CD4-positive, alpha-beta T cell treated with Interferon alpha-2 for 1 hour (primary cell): ENCODE measurements around the gene GLIS1.

Experiments
- DNase-seq, 2 donors: peaks; one replicate each; pipeline ENCODE4 v3.0.0-alpha.2; 2020 to 2022

Gene GLIS1

DNA sequence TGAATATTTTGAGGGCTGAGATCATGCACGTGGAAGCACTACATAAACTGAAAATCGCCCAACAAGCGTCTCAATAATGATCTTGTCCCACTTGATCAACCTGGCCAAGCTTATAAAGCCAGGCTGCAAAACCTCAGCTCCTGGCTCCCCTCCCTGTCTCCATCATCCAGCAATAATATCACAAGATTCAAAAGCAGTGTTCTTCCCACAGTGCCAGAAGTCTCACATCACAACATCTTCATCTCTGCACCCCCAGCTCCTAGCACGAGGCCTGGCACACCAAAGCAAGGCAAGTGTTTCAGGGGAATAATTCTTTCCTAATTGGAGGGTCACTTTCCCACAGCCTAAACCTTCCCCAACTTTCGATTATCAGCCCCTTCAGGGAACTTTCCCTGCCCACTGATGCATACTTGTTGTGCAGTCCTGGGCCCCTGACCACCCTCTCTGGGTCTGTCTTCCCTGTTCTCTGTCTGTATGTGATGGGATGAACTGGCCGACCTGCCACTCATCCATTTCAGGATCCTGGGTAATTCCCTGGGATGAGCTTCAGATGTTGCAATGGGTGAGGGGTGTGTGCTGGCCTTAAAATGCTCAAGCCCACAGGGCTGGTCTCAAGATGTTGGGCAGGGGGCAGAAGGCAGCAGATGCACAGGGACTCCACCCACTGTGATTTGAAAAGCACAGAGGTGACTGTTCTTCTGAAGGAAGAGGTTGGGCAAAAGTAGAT is 150.7 kb downstream of the GLIS1 start:
- no peak for DNase-seq

DNA sequence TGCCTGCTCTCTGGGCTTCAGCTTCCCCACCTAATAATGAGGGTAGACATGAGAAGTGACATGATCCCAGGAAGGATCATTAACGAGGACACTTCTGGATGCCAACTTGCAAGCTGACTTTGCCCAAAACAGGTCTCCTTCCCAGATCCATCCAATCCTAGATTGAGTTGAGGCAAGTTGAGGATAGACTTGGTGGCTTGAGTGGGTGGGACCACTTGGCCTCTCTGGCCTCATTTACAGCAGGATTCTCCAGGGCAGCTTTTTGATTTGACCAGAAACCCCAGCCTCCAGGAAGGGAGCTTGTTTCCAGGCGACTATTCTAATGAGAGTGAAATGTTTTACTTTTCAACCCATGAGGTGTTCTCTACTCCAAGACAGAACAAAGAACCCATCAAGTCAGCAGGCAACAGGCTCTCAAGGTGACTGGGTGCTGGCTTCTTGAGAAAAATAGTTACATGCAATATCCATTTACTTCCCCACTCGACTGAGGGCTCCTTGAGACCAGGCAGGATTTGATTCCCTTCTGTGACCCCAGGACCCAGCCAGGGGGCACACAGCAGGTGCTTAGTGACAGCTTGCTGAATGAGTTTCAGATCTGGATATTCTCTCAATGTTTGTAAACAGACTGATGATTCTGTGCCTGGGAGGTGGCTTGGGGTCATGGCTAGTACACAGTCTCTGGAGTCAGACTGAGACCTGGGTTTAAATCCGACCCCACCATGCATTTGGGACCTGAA is 151.5 kb downstream of the GLIS1 start:
- DNase-seq, result no peak

DNA sequence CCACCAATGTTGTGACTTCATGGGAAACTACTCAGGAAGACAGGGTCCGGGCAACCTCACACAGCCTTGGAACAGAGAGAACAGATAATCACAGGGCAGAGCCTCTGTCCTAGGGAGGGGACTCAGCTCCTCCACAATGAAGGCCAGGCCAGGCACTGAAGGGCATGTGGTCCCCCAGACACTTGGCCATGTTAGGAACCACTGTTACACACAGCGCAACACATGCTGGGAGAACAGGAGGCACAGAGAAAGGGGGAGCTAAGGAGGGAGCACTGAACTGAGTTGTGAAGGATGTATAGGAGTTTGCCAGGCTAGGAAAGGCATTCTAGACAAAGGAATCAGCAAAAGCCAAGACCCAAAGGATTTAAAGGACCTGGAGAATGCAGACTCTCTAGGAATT is 152.2 kb downstream of the GLIS1 start:
- no peak for DNase-seq

DNA sequence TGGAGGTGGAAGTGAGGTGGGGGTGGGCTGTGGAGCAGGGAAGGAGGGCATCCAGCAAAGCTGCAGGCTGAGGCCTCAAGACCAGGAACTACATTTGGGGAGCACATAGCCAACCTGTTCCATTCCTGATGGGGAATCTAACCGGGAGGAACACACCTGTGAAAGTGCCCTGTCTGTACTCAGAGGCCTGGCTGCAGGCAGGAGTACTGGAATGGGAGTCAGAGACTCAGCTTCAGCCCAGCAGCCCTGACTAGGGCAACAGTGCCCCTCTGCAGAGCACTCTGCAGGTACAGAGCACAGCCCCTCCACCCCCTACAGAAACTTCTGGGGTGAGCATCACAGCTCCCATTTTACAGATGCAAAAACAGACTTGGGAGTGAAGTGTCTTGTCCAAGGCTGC is 153.4 kb downstream of the GLIS1 start:
- no peak for DNase-seq

DNA sequence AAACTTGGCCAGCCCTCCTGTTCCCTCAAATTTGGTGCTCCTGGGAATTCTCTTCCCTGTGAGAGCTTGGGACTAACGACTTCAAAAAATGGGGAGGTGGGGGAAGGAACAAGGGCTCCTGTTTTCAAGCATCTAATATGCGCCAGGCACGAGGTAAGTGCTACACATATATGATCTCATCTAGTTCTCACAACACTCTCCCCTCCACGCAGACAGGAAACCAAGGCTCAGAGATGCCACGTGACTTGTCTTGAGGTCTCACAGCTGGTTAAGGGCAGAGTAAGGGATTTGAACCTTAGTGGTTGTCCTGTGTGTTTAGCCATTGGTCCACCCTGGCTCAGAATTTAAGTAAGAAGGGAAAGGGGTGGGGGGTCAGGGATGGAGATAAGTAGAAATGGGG is 153.8 kb downstream of the GLIS1 start:
- peak; percentile 53 to 64 for DNase-seq

DNA sequence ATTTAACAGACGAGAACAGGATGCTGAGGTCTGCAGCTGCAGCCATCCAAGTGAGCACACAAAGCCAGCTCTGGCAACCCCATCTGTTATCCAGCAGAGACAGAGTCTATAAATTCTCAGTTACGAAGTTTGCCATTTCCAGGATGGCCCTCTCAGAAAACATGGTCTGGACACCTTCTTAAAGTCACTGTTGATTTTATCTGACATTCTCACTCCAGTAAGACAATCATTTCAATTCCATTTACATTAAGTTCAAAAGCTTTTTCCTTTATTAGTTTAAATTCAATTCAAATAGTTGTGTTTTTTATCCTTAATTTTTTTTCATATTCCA is 154.2 kb downstream of the GLIS1 start:
- no peak for DNase-seq

DNA sequence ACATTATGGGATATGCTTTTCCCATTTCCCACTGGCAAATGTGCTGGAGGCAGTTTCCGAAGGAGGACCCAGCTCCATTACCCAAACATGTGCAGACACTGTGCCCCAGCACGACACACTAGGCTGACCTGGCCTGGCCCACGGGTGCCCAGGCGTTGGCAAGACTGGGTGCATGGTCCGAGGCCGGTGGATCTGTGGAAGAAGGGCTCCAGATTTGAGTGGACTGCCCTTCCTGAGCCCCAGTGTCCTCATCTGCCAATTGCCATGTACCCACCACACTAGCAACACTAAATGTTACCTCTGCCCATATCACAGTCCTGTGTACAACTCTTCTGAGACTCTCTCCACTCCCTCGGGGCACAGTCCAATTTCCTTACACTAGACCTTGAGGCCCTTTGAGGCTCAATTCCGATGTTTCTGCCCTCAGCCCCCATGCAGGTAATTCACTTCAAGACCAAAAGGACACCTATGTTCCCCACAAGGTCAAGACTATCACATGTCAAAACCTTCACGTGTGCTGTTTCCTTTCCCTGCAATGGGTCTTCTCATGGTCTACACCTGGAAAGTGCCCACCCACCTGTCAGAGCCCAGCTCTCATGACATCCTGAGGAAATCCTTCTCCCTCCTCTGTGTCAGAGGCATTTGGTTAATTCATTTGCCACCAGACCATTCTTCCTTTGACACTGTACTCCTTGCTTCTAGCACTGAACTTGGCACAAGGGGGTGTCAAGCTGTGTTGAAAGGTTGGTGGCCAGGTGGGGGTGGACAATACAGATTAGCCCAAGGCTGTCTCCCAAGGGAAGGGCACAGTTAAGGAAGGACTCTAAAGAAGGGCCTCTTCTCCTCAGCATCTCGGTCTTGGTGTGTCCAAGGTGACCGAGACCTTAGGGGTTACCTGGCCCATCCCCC is 154.8 kb downstream of the GLIS1 start:
- no peak for DNase-seq

DNA sequence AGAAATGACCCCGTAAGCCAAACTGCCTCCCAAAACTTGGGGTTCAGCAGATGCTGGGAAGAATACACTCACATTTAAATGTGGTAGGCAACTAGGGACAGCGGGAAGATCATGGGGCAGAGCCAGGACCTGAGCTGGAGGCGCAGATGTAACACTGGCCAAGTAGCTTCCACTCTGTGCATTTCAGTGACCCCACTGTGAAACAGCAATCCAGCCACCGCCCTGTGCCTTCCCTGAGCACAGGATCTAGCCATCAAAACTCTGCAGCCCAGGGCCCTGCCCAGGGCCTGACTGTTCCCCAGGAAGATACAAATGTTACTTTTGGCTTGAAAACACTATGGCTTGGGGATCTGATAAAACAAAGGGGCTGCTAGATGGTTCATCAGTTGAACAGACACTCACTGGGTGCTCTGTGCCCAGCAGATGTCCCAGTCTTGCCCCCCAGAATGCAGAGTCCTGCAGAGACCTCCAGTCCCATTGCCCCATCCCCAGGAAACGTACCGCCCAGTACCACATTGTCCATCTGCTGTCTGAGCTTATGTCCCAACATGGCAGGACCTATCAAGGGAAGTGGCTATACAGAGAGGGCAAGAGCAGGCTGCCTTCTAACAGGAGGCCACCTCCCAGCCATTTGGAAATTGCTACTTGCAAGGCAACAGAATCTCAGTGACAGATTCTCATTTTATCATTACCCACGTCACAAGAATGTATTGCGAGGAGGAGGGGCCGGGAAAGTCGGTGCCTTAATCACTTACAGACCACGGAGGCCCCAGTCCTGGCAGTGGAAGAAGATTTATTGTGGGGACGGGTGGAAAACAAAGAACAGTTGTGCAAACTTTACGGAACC is 155.7 kb downstream of the GLIS1 start:
- DNase-seq, result no peak

DNA sequence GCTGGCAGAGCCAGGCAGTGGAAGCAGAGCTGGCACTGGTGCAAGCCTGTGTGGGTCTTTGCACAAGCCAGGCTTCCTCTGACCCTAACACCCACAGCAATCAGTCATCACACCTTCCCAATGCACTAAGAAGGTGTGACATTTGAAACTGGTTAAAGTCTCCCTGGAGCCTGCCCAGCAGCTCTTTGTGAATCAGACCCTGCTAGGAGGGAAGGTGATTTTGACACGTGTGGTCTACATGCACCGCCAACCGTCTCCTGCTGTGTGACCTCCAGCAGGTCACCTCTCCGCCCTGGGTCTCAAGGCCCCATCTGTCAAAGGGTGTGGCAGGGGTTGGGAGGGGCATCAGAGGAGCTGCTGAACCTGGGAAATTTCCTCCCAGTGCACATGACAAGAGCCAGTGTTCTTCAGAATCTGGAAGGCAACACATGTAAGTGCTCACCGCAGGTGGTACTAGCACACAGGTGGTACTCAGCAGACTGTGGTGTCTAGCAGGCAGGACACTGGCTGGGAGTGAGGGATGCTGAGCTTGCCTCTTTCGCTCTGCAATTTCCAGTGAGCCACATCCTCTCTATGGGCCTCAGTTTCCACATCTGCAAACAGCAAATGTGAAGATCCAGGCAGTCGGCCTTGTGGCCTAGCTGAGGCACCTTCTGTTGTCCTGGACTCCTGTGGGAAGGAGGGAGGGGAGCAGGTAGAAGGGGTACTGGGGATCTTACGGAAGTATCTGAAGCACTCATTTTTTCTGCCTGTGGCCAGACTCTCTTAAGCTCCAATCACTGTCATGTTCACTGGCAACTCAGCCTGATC is 156.5 kb downstream of the GLIS1 start:
- peak; percentile 12 to 44 for DNase-seq

DNA sequence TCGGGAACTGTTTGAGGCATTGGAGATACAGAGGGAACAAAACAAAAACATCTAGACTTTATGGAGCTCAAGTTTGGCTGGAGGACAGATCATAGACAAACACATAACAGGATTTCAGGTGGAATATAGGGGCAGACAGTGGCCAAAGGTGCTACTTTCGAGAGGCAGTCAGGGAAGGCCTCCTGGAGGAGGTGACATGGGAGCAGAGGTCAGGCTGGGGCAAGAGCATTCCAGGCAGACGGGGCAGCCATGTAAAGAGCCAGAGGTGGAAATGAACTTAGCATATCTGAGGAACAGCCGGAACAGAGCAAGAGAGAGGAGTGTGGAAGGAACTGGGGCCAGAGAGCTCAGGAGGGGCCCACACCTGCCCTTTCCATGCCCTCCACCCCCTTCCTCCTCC is 157.5 kb downstream of the GLIS1 start:
- DNase-seq, result no peak

DNA sequence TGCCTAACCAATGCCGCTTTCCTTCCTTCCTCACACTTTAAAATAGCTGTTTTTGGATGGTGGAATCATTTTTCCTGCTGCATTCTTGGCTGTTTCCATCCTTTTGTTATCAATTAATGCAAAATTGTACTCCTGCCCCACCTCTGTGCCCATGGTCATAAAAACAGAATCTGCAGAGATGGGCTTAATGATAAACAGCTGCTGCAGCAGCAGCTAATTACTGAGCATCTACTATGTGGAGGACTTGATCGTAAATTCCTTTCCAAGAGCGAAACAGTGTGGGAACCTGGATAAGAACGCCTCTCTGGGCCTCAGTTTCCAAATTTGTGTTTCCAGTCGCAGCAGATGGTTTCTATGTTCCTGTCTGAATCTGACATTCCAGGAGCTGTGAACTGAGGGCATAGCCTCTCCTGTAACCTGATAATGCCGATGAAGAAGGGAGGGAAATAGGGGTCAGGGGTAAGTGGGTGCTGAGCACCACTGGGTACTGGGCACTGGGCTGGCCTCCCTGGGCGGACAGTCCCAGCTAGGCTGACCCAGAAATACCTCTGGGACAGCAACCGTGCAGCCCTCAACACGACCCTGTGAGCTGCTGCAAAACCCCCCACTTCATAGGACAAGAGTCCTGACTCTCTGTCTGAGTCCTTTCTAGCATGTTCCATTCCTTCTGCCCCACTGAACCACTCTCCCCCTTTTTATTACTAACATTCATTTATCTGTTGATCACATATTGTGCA is 158.1 kb downstream of the GLIS1 start:
- DNase-seq, result no peak

DNA sequence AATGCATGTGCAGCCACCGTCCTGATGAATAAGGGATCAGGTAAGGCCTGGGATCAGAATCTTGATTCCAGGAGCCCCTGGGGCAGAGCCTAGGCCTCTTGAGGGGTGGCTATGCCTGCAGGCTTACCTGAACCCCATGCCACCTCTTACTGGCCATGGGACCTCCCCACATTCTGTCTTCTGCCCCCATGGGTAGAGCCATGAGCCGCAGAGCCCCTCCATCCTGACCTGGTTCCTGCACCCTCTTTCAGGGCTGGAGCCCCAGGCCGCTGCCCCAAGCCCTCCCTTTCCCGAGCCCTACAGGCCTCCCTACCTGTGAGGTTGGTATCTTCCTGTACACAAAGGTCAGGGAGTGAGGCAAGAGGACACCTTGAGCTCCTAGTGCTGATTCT is 159.0 kb downstream of the GLIS1 start:
- DNase-seq, result no peak

DNA sequence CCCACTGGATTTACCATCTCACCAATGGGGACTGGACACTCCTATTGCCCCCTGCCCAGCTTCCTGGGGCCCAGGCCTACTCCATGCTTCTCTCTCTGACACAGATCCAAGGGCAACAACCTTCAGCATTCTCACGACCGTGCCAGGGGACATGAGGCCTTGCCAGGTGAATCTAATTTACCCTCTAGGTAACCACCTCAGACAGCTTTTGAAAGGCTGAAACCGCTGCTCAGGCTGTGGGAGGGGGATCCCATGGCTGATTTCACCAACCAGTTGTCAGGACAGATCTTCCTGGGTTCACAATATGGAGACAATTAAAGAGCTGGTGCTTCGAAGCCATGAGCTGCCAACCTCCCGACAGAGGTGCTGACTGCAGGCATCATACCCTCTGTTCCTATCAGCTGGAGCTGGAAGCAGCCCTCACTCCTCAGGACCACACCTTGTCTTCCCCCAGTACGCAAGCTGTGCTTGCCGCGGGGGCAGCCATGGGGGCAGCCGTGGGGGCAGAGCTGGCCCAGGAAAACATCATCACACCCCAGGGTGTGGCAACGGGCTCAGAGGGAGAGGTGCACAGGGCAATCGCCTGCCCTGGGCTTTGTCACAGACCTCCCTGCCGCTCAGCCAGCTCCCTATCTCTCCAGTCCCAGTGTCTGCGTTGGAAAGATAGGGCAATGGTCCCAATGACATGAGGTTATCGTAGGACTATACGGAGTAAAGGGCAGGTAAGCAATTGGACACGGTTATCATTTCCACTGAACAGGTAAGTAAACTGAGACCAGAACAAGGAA is 159.5 kb downstream of the GLIS1 start:
- no peak for DNase-seq

DNA sequence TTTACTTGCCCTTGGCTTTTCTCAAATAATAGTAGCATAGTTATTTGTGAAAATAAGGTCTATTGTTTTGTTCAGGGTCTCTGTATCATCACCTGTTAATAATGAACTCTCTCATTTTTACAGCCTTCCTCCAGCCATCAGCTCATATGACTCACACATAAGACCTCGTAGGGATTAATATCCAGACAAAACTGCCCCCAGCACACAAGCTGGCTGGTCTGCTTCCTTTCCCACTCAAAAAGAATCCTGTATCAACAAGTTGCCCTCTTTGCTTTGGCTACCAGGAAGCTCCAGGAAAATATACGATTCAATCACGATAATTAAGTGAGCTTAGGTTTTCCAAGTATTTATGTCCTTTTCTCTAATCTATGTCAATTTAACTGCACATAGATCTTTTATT is 160.6 kb downstream of the GLIS1 start:
- no peak for DNase-seq

DNA sequence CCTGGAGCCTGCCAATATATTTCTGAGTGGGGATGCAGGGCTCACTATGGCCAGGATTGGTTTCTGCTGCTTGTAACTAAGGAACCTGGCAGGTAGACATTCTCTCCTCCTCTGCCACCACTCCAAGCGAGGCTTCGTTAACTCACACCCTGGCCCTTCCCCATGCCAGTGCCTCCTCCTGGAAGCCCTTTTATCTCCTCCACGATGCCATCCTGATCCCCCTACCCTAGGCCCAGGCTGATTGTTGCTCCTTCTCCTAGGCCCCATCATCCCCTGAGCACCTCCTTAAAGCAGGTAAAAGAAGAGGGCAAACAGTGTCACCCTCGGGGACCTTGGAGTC is 161.2 kb downstream of the GLIS1 start:
- DNase-seq, result no peak

DNA sequence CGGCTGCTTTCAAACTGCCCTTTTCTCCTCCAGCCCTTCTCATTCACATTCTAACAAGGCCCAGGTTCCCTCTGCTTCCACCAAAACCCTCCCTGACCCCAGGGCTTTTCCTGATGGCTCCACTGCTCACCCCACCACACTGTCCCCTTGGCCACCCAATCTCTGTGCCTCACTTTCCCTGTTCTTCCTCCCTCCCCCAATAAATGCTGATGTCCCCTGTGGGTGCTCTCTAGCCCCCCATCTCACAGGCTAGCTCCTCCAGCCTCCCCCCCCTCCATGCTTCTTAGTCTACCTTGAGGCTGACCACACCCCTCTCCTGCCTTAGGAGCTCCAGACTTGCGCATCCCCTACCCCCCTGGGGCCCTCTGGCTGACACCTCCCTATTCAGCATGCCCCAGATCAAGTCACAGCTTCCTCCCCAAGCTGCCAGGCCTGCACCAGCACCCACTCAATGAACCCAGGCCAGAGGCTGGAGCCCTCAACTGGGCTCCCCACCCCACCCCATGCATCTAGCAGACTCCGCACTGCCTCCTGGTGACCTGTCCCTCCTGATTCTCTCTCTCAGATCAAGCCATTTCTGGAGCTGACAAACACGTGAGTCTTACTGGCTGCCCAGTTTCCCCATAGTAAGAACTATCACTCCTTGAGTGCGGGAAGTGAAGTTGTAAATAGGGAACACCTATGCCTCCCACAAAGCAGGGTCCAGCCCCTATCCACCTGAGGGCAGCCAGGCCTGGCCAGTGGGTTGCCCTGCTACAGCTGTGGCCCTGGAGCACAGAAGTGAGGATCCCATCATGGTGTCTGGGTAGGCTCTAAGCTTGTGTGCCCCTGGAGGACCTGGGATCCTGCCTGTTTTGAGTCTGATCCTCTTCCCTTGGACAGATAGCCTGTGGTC is 161.9 kb downstream of the GLIS1 start:
- DNase-seq, result no peak

DNA sequence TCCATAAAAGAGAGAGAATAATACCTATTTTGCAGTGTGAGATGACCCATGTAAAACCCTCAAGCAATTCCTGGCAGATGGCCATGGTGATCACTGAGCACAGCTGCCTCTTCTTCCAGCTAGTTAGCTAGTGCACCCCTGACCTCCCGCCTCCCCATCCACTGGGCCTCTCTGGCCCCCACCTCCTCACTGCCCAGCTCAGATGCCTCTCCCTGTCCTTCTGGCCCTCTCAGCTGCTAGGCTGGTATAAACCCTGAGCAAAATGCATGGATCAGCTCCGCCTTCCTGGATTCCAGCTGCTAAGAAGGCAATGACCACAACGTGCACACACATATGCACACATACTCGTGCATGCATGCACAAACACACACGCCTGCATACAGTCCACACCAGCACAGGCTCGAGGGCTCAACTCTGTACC is 162.6 kb downstream of the GLIS1 start:
- no peak for DNase-seq

DNA sequence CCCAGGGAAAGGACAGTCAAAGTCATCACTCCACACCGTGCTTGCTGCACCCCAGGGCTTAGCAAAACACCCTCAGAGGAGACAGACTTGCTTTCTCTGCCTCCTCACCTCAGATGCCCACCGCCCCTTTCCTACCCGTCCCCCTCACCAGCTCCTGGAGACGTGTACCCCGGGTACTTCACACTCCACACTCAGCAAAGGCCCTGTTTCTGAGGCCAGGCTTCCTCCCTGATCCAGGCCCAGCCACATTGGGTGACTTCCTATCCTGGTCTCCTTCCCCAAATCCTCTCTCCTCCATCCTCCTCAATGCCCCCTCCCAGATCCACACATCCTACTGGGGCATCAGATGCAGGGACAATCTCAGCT is 163.0 kb downstream of the GLIS1 start:
- DNase-seq, result no peak
